GM10266 (cell line): ENCODE measurements around the gene JPH3.

Source experiments
- DNase-seq: peaks from one replicate; pipeline ENCODE4 v3.0.0; 2012; ENCODE audit errors: extremely low spot score
- CTCF ChIP-seq: IDR thresholded peaks from 2 replicates; pipeline ENCODE4 v1.5.1; 2012; ENCODE audit warnings: mild to moderate bottlenecking, low read depth; ENCODE audit not compliant: control insufficient read depth, insufficient read depth; ENCODE audit errors: missing control alignments

JPH3 gene

GRCh38 chr16:87600246-87600645 lies 2.1 kb upstream of the JPH3 start:
- no peak for DNase-seq
- TF ChIP-seq CTCF, result no peak

- no peak for DNase-seq
- TF ChIP-seq CTCF, result no peak
Observed at GRCh38 chr16:87601401-87601981, 817 bp upstream of the JPH3 start.

- no peak for TF ChIP-seq CTCF
- DNase-seq, result no peak
Observed at GRCh38 chr16:87602821-87603683, 744 bp downstream of the JPH3 start.

GRCh38 chr16:87603684-87604633 lies 1.7 kb downstream of the JPH3 start:
- DNase-seq, result no peak
- no peak for TF ChIP-seq CTCF

- no peak for DNase-seq
- TF ChIP-seq CTCF, result no peak
Observed at GRCh38 chr16:87604634-87605111, 2.4 kb downstream of the JPH3 start.

- no peak for TF ChIP-seq CTCF
- DNase-seq, result no peak
Observed at GRCh38 chr16:87607223-87607622, 4.9 kb downstream of the JPH3 start.
